ENCODE results near the gene USP17L21. TPM values are rescaled to one million over a fixed set of nuclear protein-coding genes. Genes with fewer than 3 reads are reported as not detected.
"Not testable (repeated sequence)": the region's sequence is repeated elsewhere in the genome, so short reads cannot be mapped to it uniquely, and the experiment has no call there.

USP17L21 gene
- total RNA-seq: not detected in 2 replicates

DNA sequence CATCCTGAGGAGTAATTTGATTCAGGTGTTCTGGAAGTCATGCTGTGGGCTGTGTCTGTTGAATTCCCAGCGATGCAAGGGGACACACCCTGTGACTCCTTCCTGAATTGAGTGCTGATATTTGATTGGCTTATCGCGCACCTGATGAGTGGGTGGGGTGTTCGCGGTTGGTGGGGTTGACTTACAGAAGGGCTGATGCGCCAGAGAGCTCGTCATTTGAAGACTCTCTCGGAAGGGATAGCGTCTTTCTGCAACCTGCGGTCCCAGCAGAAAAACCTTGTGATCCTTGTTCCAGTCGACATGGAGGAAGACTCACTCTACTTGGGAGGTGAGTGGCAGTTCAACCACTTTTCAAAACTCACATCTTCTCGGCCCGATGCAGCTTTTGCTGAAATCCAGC is at the start of gene USP17L21:
TSS of gene USP17L21 (plus strand) at position 301 of the 400 bp plus-strand sequence. CDS start at position 301, 0 bp downstream.
- intact Hi-C loops (cut with micrococcal nuclease); H3K27me3 Mint-ChIP-seq; H3K27ac Mint-ChIP-seq; ATAC-seq (ENCODE audit: low read depth); H3K9me3 Mint-ChIP-seq; POLR2A ChIA-PET; H3K36me3 Mint-ChIP-seq (ENCODE audit: low read depth); CTCF ChIA-PET; DNase-seq; H3K4me3 Mint-ChIP-seq; H3K4me1 Mint-ChIP-seq: not testable (repeated sequence)

GRCh38 chr4:9214701-9215100 is 48.0 kb upstream of the USP17L21 start:
- POLR2A ChIA-PET; H3K4me1 Mint-ChIP-seq; H3K9me3 Mint-ChIP-seq; H3K27ac Mint-ChIP-seq; DNase-seq; ATAC-seq (ENCODE audit: low read depth); CTCF ChIA-PET; H3K4me3 Mint-ChIP-seq; H3K27me3 Mint-ChIP-seq; H3K36me3 Mint-ChIP-seq (ENCODE audit: low read depth); intact Hi-C loops (cut with micrococcal nuclease): not testable (repeated sequence)

- H3K4me3 Mint-ChIP-seq; POLR2A ChIA-PET; CTCF ChIA-PET; intact Hi-C loops (cut with micrococcal nuclease); DNase-seq; H3K36me3 Mint-ChIP-seq (ENCODE audit: low read depth); H3K27me3 Mint-ChIP-seq; H3K9me3 Mint-ChIP-seq; ATAC-seq (ENCODE audit: low read depth); H3K4me1 Mint-ChIP-seq; H3K27ac Mint-ChIP-seq: not testable (repeated sequence)
Measured at GRCh38 chr4:9215105-9215504, 47.6 kb upstream of the USP17L21 start, which contains the start of gene USP17L11. Gene USP17L11, plus strand, starts transcription at chr4:9215405. Its CDS starts 0 bp downstream, at chr4:9215405.

DNA sequence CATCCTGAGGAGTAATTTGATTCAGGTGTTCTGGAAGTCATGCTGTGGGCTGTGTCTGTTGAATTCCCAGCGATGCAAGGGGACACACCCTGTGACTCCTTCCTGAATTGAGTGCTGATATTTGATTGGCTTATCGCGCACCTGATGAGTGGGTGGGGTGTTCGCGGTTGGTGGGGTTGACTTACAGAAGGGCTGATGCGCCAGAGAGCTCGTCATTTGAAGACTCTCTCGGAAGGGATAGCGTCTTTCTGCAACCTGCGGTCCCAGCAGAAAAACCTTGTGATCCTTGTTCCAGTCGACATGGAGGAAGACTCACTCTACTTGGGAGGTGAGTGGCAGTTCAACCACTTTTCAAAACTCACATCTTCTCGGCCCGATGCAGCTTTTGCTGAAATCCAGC is 42.8 kb upstream of the USP17L21 start, which contains the start of gene USP17L12:
TSS of gene USP17L12 (plus strand) at position 301 of the 400 bp plus-strand sequence. CDS start at position 301, 0 bp downstream.
- H3K27ac Mint-ChIP-seq; ATAC-seq (ENCODE audit: low read depth); POLR2A ChIA-PET; H3K36me3 Mint-ChIP-seq (ENCODE audit: low read depth); H3K27me3 Mint-ChIP-seq; H3K4me3 Mint-ChIP-seq; DNase-seq; intact Hi-C loops (cut with micrococcal nuclease); CTCF ChIA-PET; H3K4me1 Mint-ChIP-seq; H3K9me3 Mint-ChIP-seq: not testable (repeated sequence)

DNA sequence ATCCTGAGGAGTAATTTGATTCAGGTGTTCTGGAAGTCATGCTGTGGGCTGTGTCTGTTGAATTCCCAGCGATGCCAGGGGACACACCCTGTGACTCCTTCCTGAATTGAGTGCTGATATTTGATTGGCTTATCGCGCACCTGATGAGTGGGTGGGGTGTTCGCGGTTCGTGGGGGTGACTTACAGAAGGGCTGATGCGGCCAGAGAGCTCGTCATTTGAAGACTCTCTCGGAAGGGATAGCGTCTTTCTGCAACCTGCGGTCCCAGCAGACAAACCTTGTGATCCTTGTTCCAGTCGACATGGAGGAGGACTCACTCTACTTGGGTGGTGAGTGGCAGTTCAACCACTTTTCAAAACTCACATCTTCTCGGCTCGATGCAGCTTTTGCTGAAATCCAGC is 38.1 kb upstream of the USP17L21 start, which contains the start of gene USP17L13:
TSS of gene USP17L13 (plus strand) at position 301 of the 400 bp plus-strand sequence. CDS start at position 301, 0 bp downstream.
- CTCF ChIA-PET; ATAC-seq (ENCODE audit: low read depth); H3K36me3 Mint-ChIP-seq (ENCODE audit: low read depth); H3K9me3 Mint-ChIP-seq; H3K4me3 Mint-ChIP-seq; POLR2A ChIA-PET; intact Hi-C loops (cut with micrococcal nuclease); DNase-seq; H3K27ac Mint-ChIP-seq; H3K27me3 Mint-ChIP-seq; H3K4me1 Mint-ChIP-seq: not testable (repeated sequence)

- CTCF ChIA-PET; H3K36me3 Mint-ChIP-seq (ENCODE audit: low read depth); H3K9me3 Mint-ChIP-seq; H3K27ac Mint-ChIP-seq; intact Hi-C loops (cut with micrococcal nuclease); H3K4me1 Mint-ChIP-seq; H3K4me3 Mint-ChIP-seq; H3K27me3 Mint-ChIP-seq; DNase-seq; POLR2A ChIA-PET; ATAC-seq (ENCODE audit: low read depth): not testable (repeated sequence)
Measured at GRCh38 chr4:9230249-9230648, 32.4 kb upstream of the USP17L21 start.

GRCh38 chr4:9234085-9234484 is 28.6 kb upstream of the USP17L21 start, which contains the start of gene USP17L15:
Gene USP17L15, plus strand, starts transcription at chr4:9234385. Its CDS starts 0 bp downstream, at chr4:9234385.
- H3K9me3 Mint-ChIP-seq; CTCF ChIA-PET; H3K4me3 Mint-ChIP-seq; DNase-seq; H3K27me3 Mint-ChIP-seq; H3K36me3 Mint-ChIP-seq (ENCODE audit: low read depth); H3K4me1 Mint-ChIP-seq; ATAC-seq (ENCODE audit: low read depth); POLR2A ChIA-PET; intact Hi-C loops (cut with micrococcal nuclease); H3K27ac Mint-ChIP-seq: not testable (repeated sequence)

DNA sequence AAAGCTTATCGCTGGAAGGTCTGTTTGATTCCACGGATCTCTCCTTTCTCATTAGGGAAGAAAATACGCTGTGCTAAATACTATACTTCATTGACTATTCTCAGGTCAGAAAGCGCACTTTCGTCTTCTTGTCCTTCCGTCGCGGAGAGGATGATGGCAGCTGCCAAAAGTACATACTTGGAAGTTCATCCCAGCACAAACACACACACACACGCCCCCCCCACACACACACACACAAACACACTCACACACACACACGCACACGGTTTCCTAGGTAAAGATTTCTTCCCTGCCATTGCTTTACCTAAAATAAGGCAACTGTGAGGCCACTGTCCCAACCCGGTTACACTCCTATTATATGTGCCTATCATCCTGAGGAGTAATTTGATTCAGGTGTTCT is 24.2 kb upstream of the USP17L21 start:
- intact Hi-C loops (cut with micrococcal nuclease); ATAC-seq (ENCODE audit: low read depth); H3K4me3 Mint-ChIP-seq; H3K9me3 Mint-ChIP-seq; H3K27ac Mint-ChIP-seq; H3K36me3 Mint-ChIP-seq (ENCODE audit: low read depth); CTCF ChIA-PET; H3K27me3 Mint-ChIP-seq; H3K4me1 Mint-ChIP-seq; DNase-seq; POLR2A ChIA-PET: not testable (repeated sequence)

- H3K27ac Mint-ChIP-seq; CTCF ChIA-PET; H3K27me3 Mint-ChIP-seq; H3K4me1 Mint-ChIP-seq; H3K4me3 Mint-ChIP-seq; ATAC-seq (ENCODE audit: low read depth); DNase-seq; H3K9me3 Mint-ChIP-seq; intact Hi-C loops (cut with micrococcal nuclease); H3K36me3 Mint-ChIP-seq (ENCODE audit: low read depth); POLR2A ChIA-PET: not testable (repeated sequence)
Measured at GRCh38 chr4:9243579-9243978, 19.1 kb upstream of the USP17L21 start, which contains the start of gene USP17L17. Gene USP17L17, plus strand, starts transcription at chr4:9243879. Its CDS starts 0 bp downstream, at chr4:9243879.

DNA sequence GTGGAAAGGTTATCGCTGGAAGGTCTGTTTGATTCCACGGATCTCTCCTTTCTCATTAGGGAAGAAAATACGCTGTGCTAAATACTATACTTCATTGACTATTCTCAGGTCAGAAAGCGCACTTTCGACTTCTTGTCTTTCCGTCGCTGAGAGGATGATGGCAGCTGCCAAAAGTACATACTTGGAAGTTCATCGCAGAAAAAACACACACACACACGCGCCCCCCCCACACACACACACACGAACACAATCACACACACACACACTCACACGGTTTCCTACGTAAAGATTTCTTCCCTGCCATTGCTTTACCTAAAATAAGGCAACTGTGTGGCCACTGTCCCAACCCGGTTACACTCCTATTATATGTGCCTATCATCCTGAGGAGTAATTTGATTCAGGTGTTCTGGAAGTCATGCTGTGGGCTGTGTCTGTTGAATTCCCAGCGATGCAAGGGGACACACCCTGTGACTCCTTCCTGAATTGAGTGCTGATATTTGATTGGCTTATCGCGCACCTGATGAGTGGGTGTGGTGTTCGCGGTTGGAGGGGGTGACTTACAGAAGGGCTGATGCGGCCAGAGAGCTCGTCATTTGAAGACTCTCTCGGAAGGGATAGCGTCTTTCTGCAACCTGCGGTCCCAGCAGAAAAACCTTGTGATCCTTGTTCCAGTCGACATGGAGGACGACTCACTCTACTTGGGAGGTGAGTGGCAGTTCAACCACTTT is 14.6 kb upstream of the USP17L21 start, which contains the start of gene USP17L18:
TSS of gene USP17L18 (plus strand) at position 678 of the 728 bp plus-strand sequence. CDS start at position 678, 0 bp downstream.
- H3K36me3 Mint-ChIP-seq (ENCODE audit: low read depth); H3K4me3 Mint-ChIP-seq; H3K27ac Mint-ChIP-seq; POLR2A ChIA-PET; CTCF ChIA-PET; intact Hi-C loops (cut with micrococcal nuclease); ATAC-seq (ENCODE audit: low read depth); H3K27me3 Mint-ChIP-seq; H3K4me1 Mint-ChIP-seq; H3K9me3 Mint-ChIP-seq: not testable (repeated sequence)
- DNase-seq: peak; percentile 14

DNA sequence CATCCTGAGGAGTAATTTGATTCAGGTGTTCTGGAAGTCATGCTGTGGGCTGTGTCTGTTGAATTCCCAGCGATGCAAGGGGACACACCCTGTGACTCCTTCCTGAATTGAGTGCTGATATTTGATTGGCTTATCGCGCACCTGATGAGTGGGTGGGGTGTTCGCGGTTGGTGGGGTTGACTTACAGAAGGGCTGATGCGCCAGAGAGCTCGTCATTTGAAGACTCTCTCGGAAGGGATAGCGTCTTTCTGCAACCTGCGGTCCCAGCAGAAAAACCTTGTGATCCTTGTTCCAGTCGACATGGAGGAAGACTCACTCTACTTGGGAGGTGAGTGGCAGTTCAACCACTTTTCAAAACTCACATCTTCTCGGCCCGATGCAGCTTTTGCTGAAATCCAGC is 9.6 kb upstream of the USP17L21 start, which contains the start of gene USP17L19:
TSS of gene USP17L19 (plus strand) at position 301 of the 400 bp plus-strand sequence. CDS start at position 301, 0 bp downstream.
- POLR2A ChIA-PET: not testable (repeated sequence)

GRCh38 chr4:9257824-9258223 is 4.8 kb upstream of the USP17L21 start, which contains the start of gene USP17L20:
Gene USP17L20, plus strand, starts transcription at chr4:9258124. Its CDS starts 0 bp downstream, at chr4:9258124.
- CTCF ChIA-PET; H3K9me3 Mint-ChIP-seq; H3K36me3 Mint-ChIP-seq (ENCODE audit: low read depth); H3K4me1 Mint-ChIP-seq; intact Hi-C loops (cut with micrococcal nuclease); POLR2A ChIA-PET; H3K4me3 Mint-ChIP-seq; H3K27me3 Mint-ChIP-seq; H3K27ac Mint-ChIP-seq; ATAC-seq (ENCODE audit: low read depth); DNase-seq: not testable (repeated sequence)

More for the DNA sequence above, 9.6 kb upstream of the USP17L21 start, which contains the start of gene USP17L19:
- DNase-seq; intact Hi-C loops (cut with micrococcal nuclease); CTCF ChIA-PET; H3K27me3 Mint-ChIP-seq; H3K4me3 Mint-ChIP-seq; H3K9me3 Mint-ChIP-seq; ATAC-seq (ENCODE audit: low read depth); H3K4me1 Mint-ChIP-seq; H3K36me3 Mint-ChIP-seq (ENCODE audit: low read depth); H3K27ac Mint-ChIP-seq: not testable (repeated sequence)

Measured in activated B cell treated with CpG ODN at 0.5 μM for 24 hours (primary cell).